Activated CD8-positive, alpha-beta T cell treated with anti-CD3 and anti-CD28 coated beads for 36 hours (primary cell): ENCODE data around the gene USP22. TPM values are rescaled to one million over a fixed set of nuclear protein-coding genes. Genes with fewer than 3 reads are reported as not detected.

Experiments used
- ATAC-seq: fragments of 200-7000 bp; cut with Tn5 transposase; one replicate; pipeline ENCODE4 v1.10.0; 2021; ENCODE audit warnings: mild to moderate bottlenecking, moderate library complexity
- CTCF ChIA-PET: fragments of 350-600 bp; sonication (Branson Sonifier 250); formaldehyde crosslinking; loops from one replicate; lab custom pipeline; 2021; ENCODE audit warnings: antibody characterized with exemption; lab: Charles Lee
- POLR2A ChIA-PET: fragments of 350-600 bp; sonication (Branson Sonifier 250); formaldehyde crosslinking; loops from one replicate; lab custom pipeline; 2021; ENCODE audit warnings: antibody characterized with exemption; lab: Charles Lee
- DNase-seq: peaks from one replicate; pipeline ENCODE4 v3.0.0-alpha.2; 2020
- H3K27ac Mint-ChIP-seq: one replicate; pipeline ENCODE4 v1.8.0; 2021; ENCODE audit warnings: mild to moderate bottlenecking, mixed read lengths
- H3K27me3 Mint-ChIP-seq: one replicate; pipeline ENCODE4 v1.8.0; 2021; ENCODE audit warnings: mixed read lengths
- H3K36me3 Mint-ChIP-seq: one replicate; pipeline ENCODE4 v1.8.0; 2021; ENCODE audit warnings: low read depth, mixed read lengths
- H3K4me1 Mint-ChIP-seq: one replicate; pipeline ENCODE4 v1.8.0; 2021; ENCODE audit warnings: low read depth, mixed read lengths
- H3K4me3 Mint-ChIP-seq: one replicate; pipeline ENCODE4 v1.8.0; 2021; ENCODE audit warnings: mild to moderate bottlenecking, moderate library complexity, mixed read lengths
- H3K9me3 Mint-ChIP-seq: one replicate; pipeline ENCODE4 v1.8.0; 2021; ENCODE audit warnings: mixed read lengths
- intact Hi-C: fragments of 100-400 bp; cut with micrococcal nuclease; formaldehyde crosslinking; loops from one replicate; pipeline ENCODE4 v1.10.0; 2022
- total RNA-seq, 2 experiments: library from RNA; stranded (reverse); gene quantifications; one replicate each; pipeline ENCODE4 v1.2.3, GENCODE V29; 2021
- TF ChIP-seq, protein P1 (sequence below): fragments of 200-600 bp; IDR thresholded peaks from one replicate; pipeline ENCODE4 v1.8.0; 2022; ENCODE audit warnings: antibody characterized with exemption, mild to moderate bottlenecking

USP22 gene
- total RNA-seq, 2 experiments from 2014 or later, result 149 to 153 TPM

DNA sequence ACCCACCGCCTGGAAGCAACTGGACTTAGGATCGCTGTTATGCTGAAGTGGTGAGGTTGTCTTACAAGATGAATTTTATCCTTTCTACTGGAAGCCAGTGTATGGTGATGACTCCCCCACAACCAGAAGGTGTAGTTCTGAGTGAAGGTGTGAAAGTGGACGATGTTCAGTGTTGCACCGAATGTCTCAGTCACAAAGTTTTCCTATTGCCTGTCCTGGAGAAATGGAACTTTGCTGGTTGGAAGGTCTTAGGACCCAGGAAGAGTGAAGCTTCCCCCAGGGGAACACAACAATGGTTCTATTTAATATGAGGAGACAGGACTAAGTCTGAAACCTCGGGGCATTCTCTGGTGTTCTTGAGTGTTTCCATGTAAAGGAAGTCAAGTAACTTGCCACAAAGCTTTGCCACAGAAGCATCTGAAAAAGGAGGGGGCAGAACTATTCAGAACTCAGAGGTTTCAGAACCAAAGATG, 44.2 kb downstream of the USP22 start:
- ATAC-seq (no peak), DNase-seq (no peak)
- CTCF ChIA-PET, result no interaction called here
- Mint-ChIP-seq H3K36me3 (peaks cover 28% of the 10 kb centered on the region), H3K27me3 (no peaks in the 10 kb centered on the region), H3K4me1 (peaks cover 46% of the 10 kb centered on the region), H3K9me3 (no peaks in the 10 kb centered on the region), H3K27ac (peak overlapping the region; percentile 40), H3K4me3 (no peak overlapping the region)
- intact Hi-C loops, result no loop called here
- POLR2A ChIA-PET, result no interaction called here
- TF ChIP-seq, protein P1, sequence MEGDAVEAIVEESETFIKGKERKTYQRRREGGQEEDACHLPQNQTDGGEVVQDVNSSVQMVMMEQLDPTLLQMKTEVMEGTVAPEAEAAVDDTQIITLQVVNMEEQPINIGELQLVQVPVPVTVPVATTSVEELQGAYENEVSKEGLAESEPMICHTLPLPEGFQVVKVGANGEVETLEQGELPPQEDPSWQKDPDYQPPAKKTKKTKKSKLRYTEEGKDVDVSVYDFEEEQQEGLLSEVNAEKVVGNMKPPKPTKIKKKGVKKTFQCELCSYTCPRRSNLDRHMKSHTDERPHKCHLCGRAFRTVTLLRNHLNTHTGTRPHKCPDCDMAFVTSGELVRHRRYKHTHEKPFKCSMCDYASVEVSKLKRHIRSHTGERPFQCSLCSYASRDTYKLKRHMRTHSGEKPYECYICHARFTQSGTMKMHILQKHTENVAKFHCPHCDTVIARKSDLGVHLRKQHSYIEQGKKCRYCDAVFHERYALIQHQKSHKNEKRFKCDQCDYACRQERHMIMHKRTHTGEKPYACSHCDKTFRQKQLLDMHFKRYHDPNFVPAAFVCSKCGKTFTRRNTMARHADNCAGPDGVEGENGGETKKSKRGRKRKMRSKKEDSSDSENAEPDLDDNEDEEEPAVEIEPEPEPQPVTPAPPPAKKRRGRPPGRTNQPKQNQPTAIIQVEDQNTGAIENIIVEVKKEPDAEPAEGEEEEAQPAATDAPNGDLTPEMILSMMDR, result no peak

DNA sequence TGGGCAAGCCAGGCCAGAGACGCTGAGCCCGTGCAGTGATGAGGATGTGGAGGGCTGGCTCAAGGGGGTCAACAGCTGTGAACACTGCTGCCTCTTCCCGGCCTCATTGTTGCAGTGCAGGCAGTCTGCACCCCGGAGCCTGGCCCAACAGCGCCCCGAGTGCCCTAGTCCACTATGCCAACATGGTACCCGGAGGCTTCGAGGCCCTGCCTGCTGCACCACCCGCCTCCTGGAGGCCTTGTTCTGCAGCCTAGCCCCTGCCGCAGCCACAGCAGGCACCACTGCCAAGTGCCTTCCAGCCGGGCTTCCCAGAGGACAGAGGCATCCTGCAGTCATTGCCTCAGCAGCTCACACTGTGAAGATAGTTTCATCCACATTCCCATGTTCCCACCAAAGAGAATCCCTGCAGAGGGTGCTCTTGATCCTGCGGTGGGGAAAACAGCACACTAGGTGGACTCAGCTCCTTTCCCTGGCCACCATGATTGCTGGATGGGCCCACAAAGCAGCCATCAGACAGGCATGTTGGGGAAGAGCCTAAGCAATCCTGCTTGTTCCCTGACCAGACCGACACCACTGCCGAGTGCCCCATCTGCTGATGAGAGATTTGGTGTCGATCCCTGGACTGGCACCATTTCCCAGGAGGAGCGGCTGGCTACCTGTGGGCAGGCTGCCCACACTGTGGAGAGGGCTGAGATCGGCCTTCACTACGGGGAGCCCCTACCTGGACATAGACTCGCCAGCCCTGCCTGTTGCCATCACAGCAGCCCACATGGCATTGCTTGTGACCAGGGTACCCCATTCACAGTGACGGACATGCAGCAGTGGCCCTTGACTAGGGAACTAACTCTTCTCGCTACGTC, 44.9 kb downstream of the USP22 start:
- H3K36me3 Mint-ChIP-seq, result peaks cover 22% of the 10 kb centered on the region
- ATAC-seq (no peak), DNase-seq (no peak)
- peaks cover 42% of the 10 kb centered on the region for H3K4me1 Mint-ChIP-seq
- intact Hi-C loops, result no loop called here
- no peaks in the 10 kb centered on the region for H3K9me3 Mint-ChIP-seq
- TF ChIP-seq, protein P1, result no peak
- no peak overlapping the region for H3K4me3 Mint-ChIP-seq
- CTCF ChIA-PET, result no interaction called here
- POLR2A ChIA-PET, result no interaction called here
- H3K27me3 Mint-ChIP-seq, result no peaks in the 10 kb centered on the region
- peak overlapping the region; percentile 40 for H3K27ac Mint-ChIP-seq

DNA sequence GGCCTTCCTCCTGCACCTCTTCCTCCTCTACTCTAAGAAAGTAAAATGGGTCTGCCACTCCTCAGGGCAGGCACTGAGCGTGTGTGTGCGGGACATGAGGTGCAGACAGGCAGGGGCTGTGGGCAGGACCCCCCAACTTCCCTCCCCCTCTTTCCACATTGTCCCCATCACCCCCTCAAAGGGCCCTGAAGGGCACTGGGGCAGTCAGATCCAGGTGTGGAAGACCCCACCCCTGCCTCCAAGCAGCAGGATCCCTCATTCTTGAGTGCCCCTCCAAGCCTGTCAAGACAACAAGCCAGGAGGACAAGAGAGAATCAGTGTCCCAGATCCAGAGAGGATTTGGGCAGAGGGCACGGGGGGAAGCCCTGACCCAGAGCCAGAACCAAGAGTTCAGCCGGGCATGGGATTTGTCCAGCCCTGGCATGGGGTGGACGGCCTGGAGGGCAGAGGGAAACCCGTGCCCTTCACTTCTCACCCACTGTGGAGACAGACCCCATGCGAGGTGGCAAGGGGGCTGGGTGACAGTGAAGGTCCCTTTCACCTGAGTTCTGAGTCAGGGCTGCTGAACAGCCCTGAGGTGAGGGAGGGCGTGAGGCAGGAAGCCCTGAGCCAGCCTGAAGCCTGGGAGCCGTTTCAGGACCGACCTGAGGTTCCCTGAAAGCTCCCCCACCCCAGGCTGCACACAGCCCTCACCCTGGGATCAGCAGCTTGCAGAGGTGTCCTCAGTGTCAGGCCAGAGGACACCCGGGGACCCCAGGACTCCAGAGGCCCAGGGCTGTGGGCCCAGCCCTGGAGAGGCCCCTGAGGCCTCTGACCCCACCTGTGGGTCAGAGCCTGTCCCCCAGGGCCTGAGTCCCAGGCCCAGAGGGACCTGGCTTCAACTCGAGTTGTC, 45.8 kb downstream of the USP22 start:
- ATAC-seq, result no peak
- TF ChIP-seq, protein P1, result no peak
- intact Hi-C loops, result no loop called here
- Mint-ChIP-seq H3K27ac (no peak overlapping the region), H3K4me3 (no peak overlapping the region), H3K4me1 (peaks cover 35% of the 10 kb centered on the region), H3K36me3 (peaks cover 14% of the 10 kb centered on the region), H3K9me3 (no peaks in the 10 kb centered on the region), H3K27me3 (no peaks in the 10 kb centered on the region)
- CTCF ChIA-PET, result no interaction called here
- POLR2A ChIA-PET, result no interaction called here
- no peak for DNase-seq

DNA sequence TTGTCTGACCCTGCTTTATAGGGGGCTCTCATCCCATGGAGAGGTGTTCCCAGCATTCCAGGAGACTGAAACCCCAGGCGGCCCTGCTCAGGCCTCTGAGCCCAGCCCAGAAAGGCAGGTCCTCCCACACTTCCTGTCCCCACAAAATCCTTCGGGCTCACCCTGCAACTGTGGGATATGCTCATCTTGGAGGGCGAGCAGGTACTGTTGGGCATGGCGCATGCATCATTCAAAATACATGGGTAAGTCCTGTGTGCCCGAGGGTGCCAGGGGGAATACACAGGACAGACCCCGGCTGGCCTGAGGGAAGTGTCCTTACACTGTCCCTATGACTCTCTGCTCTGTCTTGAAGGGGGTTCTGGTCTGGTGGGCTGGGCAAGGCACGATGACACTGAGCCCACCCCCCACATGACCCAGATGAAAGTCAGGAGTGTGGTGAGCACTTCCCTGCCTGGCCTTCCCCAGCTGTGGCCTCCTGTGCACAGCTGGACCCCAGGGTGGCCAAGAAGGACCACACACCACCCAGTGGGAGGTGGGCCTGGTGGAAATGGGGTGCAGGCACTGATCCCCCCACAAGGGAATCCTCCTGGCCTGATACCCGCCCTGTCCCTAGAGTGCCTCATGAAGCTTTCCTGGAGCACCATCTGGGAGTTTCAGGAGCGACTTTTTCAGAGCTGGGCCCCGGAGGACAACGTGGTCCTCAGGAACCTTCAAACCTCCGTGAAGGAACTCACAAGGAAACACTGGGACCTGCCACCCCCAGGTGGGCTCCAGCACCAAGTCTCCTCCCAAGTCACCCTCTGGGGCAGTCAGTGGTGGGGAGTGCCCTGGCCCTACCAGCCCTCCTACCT, 46.7 kb downstream of the USP22 start:
- Mint-ChIP-seq H3K27me3 (no peaks in the 10 kb centered on the region), H3K27ac (no peak overlapping the region), H3K36me3 (peaks cover 7% of the 10 kb centered on the region), H3K4me1 (peaks cover 27% of the 10 kb centered on the region), H3K4me3 (no peak overlapping the region), H3K9me3 (no peaks in the 10 kb centered on the region)
- CTCF ChIA-PET, result no interaction called here
- TF ChIP-seq, protein P1, result no peak
- no peak for ATAC-seq
- POLR2A ChIA-PET, result no interaction called here
- intact Hi-C loops, result no loop called here
- no peak for DNase-seq
